ENCODE measurements around the gene TRIM62. TPM values are rescaled to one million over a fixed set of nuclear protein-coding genes. Genes with fewer than 3 reads are reported as not detected.

TRIM62 gene
- total RNA-seq, 1 experiment from 2014 or later, result 6.9 TPM

- no peaks in the 10 kb centered on the region for H3K36me3 Mint-ChIP-seq (ENCODE audit: insufficient read depth in 1 of 3, low read depth in 3 of 3)
These were observed 13.7 kb upstream of the TRIM62 start for GRCh38 chr1:33195556-33195955.

More at GRCh38 chr1:33195556-33195955, 13.7 kb upstream of the TRIM62 start:
- Histone ChIP-seq H4K5ac (ENCODE audit: insufficient read length, low read depth, low read length) (no peak overlapping the region), H3K79me2 (ENCODE audit: insufficient read depth, low read length) (no peaks in the 10 kb centered on the region), H4K20me1 (ENCODE audit: control insufficient read depth, insufficient read depth, insufficient read length) (no peaks in the 10 kb centered on the region), H3K27me3 (ENCODE audit: insufficient read depth, low read length) (no peaks in the 10 kb centered on the region), H3K14ac (ENCODE audit: insufficient read depth, low read length) (no peak overlapping the region), H3K4ac (ENCODE audit: low read depth, low read length) (no peak overlapping the region), H2BK20ac (ENCODE audit: low read depth, low read length, poor library complexity, severe bottlenecking) (no peak overlapping the region), H3K23ac (ENCODE audit: insufficient read length, low read depth, low read length) (no peak overlapping the region), H3K18ac (ENCODE audit: insufficient read length, low read depth, low read length) (no peak overlapping the region), H3K9ac (ENCODE audit: extremely low read depth, insufficient read length, low read length) (no peak overlapping the region), H3T11ph (ENCODE audit: low read length) (no peak overlapping the region), H2AK5ac (ENCODE audit: insufficient read length, low read length) (no peak overlapping the region), H4K8ac (replicated peaks; ENCODE audit: insufficient read length, low read depth, low read length) (no peak overlapping the region), H3K4me1 (ENCODE audit: insufficient read depth, low read length) (no peaks in the 10 kb centered on the region), H3K4me2 (ENCODE audit: insufficient read depth, insufficient read length, low read length) (no peak overlapping the region), H3K56ac (ENCODE audit: insufficient read length, low read depth, low read length) (no peak overlapping the region), H4K91ac (ENCODE audit: insufficient read length, low read depth, low read length) (no peak overlapping the region), H3K27ac (ENCODE audit: insufficient read length, low read depth, low read length) (no peak overlapping the region), H2BK120ac (ENCODE audit: low read depth, low read length, poor library complexity, severe bottlenecking) (no peak overlapping the region), H3K23me2 (ENCODE audit: insufficient read length, low read depth, low read length, poor library complexity, severe bottlenecking) (no peaks in the 10 kb centered on the region), H3K9me3 (ENCODE audit: control insufficient read depth, low read depth, low read length) (no peaks in the 10 kb centered on the region), H2BK5ac (ENCODE audit: insufficient read length, low read length) (no peak overlapping the region), H2AFZ (ENCODE audit: low read length) (no peak overlapping the region), H2BK15ac (ENCODE audit: low read depth, low read length) (no peak overlapping the region), H3K79me1 (ENCODE audit: insufficient read depth, low read depth, low read length, poor library complexity, severe bottlenecking) (no peaks in the 10 kb centered on the region), H2BK12ac (ENCODE audit: insufficient read length, low read depth, low read length) (no peak overlapping the region)
- TF ChIP-seq, protein P1, sequence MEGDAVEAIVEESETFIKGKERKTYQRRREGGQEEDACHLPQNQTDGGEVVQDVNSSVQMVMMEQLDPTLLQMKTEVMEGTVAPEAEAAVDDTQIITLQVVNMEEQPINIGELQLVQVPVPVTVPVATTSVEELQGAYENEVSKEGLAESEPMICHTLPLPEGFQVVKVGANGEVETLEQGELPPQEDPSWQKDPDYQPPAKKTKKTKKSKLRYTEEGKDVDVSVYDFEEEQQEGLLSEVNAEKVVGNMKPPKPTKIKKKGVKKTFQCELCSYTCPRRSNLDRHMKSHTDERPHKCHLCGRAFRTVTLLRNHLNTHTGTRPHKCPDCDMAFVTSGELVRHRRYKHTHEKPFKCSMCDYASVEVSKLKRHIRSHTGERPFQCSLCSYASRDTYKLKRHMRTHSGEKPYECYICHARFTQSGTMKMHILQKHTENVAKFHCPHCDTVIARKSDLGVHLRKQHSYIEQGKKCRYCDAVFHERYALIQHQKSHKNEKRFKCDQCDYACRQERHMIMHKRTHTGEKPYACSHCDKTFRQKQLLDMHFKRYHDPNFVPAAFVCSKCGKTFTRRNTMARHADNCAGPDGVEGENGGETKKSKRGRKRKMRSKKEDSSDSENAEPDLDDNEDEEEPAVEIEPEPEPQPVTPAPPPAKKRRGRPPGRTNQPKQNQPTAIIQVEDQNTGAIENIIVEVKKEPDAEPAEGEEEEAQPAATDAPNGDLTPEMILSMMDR (conservative IDR thresholded peaks at IDR 0.05), result no peak
- Mint-ChIP-seq H3K27me3 (ENCODE audit: low read depth) (peaks cover 32% of the 10 kb centered on the region), H3K4me1 (peaks cover 4% of the 10 kb centered on the region in 2 experiments), H3K9me3 (no peaks in the 10 kb centered on the region), H3K4me3 (no peak overlapping the region), H3K27ac (no peak overlapping the region)
- DNase-seq, result no peak
- 100% methylated on average over 1 of the region's 2 CpGs for WGBS (ENCODE audit: extremely low coverage, insufficient read length, low lambda C conversion rate)

All from H9 (cell line).